NK-92 treated with Interleukin-12 subunit alpha and Interleukin-12 subunit beta, amount 100 ng/mL, for 24 hours (cell line): Measurements from ENCODE around the gene MIS18A.

ENCODE experiments used
- DNase-seq: peaks from one replicate; lab custom pipeline; 2025; lab: John Stamatoyannopoulos, UW

MIS18A gene

DNA sequence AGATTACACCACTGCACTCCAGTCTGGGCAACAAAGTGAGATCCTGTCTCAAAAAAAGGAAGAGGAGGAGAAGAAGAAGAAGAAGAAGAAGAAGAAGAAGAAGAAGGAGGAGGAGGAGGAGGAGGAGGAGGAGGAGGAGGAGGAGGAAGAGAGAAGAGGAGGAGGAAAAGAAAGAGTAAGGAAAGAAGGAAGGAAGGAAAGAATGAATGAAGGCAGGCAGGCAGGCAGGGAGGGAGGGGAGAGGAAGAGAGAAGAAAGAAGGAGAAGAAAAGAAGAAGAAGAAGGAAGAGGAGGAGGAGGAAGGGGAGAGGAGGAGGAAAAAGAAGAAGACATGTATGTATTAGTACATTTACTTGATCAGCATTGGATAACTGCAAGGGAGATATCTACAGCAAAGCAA is 26.7 kb downstream of the MIS18A start:
- no peak for DNase-seq

DNA sequence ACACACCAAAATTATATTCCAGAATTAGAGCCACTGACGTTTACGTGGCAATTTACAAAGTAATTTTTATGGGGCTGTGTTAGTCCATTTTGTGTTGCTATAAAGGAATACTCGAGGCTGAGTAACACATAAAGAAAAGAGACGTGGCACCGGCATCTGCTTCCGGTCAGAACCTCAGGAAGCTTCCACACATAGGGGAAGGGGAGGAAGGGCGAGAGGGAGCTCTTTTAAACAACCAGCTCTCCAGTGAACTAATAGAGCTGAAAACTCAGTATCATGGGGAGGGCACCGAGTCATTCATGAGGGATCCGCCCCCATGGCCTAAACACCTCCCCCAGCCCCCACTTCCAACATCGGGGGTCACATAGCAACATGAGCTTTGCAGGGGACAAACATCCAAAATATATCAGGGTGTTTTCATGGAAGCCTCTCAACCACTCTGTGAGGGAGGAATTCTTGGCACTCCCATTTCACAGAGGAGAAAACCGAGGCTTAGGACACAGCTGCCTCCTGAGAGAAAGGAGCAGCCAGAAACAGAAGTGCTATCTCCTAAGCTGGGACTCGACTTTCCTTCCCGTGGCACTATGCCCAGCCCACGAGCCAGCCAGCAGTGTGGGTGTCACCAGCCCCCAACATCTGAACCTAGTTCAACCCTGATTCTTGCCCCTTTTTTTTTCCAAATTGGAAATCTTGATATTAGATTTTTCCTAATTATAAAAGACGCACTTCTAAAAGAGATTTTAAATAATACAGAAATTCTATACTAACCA is 29.2 kb downstream of the MIS18A start:
- DNase-seq = no peak

DNA sequence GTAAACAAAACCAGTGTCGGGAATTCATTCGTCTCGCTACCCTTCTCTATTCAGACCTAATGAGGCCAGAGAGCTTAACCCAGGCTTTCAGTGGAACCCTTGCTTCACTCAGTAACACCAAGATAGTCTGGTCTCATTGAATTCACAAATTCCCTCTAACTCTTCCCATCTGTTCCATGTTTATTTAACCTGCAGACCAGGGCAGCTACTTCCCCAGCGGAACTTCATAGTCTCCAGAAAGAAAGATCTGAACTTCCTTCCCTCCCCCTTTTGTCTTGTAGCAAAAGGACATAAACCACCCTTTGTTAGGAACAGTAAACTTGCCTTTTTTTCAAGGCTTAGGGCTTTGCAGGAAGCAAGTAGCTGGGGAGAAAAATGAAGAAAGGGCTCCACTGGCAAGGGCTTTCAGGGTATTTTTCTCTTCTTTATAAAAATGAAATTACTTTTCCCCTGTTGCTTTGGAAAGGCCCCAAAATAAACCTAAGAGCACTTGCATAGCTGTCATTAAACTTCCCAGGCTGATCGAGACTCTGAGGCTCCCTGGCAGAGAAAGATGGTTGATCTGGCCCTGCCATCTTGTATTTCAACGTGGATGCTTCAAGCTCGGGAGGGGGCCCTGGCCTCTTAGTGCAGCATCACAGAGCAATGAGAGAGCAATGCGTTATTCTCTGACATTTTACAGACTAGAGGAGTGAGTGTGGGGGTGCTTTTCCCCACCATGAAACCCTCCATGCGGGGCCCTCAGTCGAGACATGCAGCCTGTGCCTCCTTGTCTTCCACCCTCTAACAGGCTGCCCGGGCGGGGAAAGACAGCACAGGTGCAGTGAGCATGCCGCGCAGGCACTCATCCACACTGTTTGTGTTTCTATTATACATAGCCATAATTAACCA is 30.0 kb downstream of the MIS18A start:
- no peak for DNase-seq

DNA sequence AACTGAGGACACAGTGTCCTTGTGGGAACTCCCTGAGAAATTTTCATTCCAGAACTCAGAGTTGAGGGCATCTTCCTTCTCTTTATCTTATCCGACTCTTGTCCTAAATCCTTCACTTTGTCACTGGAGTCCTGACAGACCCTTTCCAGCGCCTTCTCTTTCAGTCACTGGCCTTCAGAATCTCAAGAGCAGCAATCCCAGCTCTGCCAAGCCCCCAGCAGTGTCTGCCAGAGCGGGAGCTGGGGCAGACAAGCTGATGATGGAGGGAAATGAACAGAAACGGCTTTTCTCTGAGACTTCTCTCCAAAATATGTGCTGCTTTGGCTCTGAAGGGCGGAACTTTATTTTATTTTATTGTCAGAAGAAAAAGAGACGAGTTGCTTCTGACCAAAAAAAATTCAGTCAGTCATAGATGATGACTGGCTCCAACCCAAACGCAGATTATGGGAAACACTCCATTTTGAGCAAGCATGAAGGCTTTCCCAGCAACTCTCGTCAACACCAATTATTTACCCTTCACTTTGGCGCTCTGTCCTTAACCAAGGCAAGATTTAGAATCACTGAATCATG is 32.2 kb downstream of the MIS18A start:
- no peak for DNase-seq

DNA sequence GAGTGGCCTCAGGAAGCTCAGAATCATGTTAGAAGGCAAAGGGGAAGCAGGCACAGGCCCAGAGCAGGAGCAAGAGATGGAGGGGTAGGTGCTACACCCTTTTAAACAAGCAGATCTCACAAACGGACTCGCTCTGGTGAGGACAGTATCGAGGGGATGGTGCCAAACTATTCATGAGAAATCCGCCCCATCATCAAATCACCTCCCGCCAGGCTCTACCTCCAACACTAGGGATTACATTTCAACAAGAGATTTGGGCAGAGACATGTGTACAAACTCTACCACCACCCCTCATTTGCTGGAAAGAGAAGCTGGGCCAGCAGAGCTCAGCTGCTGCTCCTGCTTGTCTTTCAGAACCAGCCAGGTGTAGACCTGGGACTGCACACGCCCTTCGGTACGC is 32.9 kb downstream of the MIS18A start:
- no peak for DNase-seq

DNA sequence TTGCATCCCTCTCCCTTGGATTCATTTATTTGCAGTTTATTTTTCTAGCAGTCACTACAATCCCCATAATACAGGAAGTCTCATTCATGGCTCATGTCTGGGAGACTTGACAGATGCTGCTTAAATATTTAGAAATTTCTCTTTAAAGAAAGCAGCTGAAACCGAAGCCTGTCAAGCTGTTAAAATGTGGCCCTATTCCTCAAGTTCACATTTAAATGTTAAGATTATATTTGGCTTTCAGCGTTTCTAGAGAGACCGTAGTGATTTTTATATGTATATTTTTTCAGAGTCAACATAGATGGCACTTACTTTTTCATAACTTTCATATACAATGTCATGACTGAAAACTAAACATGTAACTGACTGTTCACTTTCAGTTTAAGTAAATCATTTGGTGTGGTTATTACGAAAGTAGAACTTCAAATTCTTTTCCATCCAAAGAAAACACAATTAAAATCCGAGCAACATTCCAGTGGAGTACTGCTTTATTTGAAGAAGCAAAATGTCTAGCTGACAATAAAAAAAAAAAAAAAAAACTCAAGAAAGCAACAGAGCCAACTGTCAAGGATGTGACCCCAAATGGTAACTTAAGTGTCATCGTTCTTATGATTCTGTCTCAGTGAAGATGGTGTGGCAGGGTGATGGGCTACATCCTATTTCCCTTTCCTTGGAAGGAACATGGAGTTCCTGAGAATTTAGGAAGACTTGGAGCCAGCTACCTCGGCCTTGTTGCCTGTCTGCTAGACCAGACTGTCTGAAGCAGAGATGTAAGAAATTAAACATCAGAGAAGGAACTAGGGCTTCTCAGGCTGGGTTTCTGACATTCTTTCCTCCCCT is 37.8 kb downstream of the MIS18A start:
- DNase-seq = no peak

DNA sequence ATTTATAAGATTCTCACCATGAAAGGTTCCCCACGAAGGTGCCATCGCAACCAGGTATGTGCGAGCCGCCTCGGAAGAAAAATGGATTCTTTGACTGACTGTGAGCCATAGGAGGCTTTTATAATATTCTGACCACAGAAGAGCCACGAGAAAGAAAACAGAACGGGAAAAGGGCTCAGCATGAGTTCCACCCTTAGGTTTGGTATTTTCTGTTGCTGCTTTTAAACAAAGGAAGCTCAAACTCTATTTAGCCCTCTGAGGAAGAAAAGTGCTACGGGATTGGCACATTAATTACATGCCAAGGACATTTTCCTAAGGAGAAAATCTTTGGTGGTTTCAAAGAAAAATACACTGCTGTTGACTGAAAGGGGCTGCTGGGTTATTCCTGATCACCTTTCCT is 39.3 kb downstream of the MIS18A start:
- DNase-seq = no peak

DNA sequence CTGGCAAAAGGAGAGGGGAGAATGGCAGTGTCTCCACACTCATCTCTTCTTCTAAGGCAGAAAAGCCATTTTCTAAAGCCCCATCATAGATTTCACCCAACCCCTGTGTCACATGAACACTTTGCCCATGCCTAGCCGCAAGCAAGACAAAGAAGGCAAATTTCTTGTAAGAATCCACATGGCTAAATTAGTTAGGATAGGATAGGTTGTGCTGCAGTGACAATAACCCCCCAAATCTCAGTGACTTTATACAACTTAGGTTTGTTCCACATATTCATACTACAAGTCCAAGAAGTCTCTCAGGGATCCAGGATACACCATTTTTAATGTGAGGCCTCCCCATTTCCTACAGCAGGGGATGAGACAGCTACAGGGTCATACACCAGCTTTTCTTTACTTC is 40.8 kb downstream of the MIS18A start:
- DNase-seq = no peak

DNA sequence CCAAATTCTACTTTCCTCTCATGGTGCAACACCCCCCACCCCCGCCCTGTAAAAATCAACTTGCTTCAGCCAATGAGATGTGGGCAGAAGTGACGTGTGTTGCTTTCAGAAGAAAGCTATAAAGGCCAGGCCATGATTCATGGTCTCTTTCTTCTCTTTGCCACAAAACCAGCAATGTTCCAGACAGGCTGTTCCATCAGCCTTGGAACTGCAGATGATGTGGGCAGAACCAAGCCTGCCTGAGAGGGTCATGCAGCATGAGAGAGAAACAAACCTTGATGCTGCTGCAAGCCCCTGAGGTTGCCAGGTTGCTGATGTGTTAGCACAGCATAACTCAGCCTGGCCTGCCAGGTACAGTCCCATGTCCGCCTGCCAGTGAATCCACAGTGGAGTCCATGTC is 41.8 kb downstream of the MIS18A start:
- DNase-seq = no peak

DNA sequence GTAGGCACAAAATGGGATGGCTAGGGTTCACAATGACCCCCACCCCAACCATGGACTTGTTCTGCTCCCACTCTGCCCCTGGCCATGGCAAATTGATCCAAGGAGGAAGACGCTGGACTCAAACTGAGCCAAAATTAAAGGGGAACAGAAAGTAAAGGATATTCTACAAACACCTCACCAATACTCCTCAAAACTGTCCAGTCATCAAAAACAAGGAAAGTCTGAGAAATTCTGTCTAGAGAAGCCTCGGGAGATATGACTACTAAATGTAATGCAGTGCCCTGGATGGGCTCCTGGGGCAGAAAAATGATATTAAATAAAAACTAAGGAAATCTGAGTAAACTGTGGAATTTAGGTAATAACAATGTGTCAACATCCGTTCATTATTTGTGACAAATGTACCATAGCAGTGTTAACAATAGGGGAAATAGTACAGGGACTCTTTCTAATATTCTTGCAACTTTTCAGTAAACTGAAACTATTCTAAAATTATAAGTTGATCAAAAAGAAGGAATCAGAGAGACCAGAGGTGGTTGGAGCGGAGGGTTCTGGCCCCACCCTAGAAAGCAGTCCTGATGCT is 45.0 kb downstream of the MIS18A start:
- no peak for DNase-seq

DNA sequence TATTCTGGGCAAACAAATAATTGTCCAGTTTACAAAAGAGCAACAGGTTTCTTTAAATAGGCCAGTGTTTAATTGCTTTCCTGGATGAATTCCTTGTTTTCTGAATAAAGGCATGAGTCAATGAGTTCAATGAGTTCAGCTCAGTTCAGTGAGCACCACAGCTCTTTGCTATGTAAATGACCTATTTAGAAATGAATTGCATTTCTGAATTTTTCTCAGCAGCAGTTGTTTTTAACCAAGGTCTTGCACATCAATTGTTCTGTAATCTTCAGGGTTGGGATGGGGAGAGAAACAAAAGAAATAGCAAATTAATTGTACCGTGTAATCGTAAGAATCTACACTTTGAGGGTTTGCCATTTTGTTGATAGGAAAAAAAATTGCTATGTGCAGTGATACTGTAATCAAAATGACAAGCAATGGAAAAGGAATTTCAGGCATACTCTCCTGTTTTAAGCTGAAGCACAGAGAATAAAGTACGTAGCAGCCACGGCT is 45.7 kb downstream of the MIS18A start:
- no peak for DNase-seq

DNA sequence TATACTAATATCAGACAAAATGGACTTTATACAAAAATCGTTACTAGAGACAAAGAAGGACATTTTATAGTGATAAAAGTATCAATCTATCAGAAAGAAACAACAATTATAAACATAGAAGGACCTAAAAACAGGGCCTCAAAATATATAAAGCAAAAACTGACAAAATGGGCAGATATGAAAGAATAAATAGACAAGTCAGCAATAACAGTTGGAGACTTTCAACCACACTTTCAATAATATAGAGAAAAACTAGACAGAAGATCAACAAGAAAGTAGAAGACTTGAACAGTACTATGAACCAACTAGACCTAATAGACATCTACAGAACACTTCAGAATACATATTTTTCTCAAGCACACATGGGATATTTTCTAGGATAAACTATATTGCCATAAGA is 52.4 kb downstream of the MIS18A start:
- DNase-seq = no peak
